ENCODE data around the gene BPIFB2.

Gene BPIFB2

DNA sequence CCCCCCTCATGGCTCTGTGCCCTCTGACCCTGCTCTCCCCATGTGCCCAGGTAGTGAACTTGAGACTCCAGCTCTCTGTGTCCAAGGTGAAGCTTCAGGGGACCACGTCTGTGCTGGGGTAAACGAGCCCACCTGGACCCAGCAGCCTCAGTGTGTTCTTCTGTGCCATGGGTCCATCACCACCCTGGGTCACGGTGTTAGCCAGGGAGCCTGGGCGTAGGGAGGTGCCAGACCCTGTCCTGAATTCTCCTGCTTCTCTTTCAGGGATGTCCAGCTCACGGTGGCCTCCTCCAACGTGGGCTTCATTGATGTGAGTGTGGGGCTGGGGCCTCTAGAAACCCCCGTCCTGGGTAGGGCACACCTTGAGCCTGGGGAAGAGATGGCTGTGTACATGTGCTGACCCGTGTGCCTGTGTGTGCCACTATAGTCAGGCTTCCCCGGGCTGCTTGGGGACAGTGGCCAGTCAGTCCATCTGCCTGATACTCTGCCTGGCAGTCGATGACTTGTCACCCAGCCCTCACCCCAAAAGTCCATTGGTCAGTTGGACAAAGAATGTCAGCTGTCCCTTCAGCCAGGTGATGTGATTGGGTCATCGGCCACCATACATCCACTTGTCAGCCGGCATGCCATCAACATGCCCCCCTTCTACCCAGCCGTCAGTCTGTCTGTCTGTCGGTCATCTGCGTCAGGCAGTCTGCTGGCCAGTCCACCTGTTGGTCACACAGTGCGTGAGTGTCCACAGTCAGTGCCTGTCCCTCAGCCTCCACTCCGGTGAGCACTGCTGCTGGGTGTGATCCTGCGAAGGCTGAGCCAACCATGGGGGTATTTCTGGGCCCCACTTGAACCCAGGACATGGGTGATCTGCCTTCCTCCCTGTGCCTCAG, 13.0 kb downstream of the BPIFB2 start:
- no peak for DNase-seq (ENCODE audit: low read depth, low spot score)

DNA sequence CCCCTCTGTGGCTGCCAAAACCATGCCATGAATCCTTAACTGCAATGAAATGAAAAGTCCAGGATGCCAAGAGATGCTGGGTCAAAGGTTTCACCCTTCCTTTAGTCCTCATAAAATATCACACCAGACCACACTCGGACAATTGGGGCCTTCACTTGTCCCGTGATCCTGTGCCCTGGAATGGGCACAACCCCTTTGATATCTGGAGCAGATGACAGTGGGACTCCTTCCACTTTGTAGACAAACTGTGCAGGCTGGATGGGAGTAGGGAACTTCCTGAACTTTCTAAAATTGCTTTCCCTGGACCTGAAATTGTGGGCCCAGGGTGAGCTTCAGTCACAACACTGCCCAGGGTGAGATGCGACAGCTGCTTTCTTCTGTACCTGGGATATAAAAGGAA, 14.4 kb downstream of the BPIFB2 start:
- no peak for DNase-seq (ENCODE audit: low read depth, low spot score)

DNA sequence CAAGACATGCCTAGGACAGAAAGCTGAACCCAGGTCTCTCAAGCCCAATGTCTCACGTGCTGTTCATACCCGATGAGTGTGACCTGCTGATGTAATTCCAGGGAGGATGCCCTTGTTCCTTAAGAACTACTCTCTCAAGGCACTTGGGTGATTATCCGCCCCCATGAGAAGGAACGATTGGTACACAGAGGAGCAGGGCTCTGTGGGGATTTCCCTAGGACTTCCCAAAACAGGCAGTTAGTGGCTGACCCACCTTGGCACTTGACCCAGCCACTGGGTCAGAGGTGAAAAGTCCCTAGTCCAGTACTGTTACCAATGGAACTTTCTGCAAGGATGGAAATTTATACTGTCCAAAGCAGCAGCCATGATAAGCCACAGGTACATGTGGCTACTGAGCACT, 14.8 kb downstream of the BPIFB2 start:
- DNase-seq (ENCODE audit: low read depth, low spot score), result no peak

DNA sequence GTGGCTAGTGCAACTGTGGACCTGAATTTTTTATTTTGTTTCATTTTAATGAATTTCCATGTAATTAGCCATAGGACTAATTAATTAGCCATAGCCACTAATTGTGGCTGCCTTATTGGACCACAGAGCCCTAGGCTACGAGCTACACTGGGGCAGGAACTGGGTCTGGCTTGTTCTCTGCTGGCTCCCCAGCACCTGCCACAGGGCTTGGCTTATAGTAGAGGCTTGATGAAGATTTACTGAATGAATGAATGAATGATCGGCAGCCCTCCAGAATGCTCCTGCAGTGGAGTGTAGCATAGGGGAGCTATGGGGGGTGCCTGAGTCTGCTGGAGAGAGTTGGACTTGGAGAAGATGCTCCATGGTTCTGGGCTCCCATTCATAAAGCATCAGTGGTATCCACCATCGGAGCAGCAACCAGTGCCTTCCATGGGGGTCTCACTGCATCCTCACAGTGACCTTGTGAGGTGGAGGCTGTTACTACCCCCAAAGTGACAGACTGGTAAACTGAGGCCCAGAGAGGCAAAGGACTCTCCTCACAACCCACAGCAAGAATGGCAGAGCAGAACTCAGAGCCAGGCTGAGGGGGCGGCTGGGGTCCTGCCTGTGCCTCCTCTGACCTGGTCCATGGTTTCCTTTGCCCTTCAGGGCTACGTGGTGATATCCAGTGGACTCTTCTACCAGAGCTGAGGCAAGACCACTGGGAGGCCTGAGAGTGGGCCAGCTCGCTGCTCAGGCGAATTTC, 15.4 kb downstream of the BPIFB2 start:
- no peak for DNase-seq (ENCODE audit: low read depth, low spot score)

DNA sequence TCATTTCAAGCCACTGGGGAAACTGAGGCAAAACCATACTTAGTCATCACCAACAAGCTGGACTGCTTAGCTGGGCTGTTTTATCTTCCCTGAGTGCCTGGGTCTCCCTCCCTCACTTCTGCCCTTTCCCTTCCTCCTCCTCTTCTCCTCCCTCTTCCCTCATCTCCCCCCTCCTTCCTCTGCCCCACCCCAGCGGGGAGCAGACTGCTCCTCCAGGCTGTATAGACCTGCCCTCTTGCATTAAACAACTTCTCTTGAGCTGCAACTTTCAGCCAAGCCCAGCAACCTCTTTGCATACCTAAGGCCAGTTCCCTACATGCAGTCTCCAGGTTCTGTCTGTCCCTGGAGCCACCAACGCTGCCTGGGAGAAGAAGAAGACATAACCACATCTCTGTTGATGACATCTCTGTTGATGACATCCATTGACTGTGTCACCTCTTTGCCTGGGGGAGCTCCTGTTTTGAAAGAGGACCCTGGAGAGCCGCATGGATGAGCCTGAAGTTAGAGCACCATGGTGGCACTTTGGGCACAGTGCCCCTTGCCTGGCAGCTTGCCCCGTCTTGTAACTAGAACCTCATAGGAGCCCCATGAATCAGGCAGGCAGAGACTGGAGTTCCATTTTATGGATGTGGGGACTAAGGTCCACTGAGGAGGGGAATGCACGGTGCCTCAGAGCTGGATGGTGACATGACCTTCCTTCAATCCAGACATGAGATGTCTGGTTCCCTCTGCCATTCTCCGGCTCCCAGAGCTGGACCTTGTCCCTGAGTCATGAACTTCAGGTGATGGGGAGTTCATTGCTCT, 16.1 kb downstream of the BPIFB2 start:
- DNase-seq (ENCODE audit: low read depth, low spot score), result no peak

DNA sequence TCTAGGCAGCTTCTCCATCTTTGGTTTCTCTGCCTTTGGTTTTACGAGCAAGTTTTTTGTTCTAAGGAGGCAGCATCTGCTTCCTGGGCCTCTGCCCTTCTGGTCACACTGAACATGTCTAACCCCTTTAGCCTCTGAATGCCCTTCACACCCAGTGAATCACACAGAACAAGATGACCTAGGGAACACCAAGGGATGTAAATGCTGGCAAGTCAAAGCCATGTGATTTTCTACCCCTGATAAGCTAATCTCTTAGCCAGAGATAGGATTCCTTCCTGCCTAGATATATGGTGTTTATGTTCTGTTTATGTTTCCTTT, 16.7 kb downstream of the BPIFB2 start:
- DNase-seq (ENCODE audit: low read depth, low spot score), result no peak

DNA sequence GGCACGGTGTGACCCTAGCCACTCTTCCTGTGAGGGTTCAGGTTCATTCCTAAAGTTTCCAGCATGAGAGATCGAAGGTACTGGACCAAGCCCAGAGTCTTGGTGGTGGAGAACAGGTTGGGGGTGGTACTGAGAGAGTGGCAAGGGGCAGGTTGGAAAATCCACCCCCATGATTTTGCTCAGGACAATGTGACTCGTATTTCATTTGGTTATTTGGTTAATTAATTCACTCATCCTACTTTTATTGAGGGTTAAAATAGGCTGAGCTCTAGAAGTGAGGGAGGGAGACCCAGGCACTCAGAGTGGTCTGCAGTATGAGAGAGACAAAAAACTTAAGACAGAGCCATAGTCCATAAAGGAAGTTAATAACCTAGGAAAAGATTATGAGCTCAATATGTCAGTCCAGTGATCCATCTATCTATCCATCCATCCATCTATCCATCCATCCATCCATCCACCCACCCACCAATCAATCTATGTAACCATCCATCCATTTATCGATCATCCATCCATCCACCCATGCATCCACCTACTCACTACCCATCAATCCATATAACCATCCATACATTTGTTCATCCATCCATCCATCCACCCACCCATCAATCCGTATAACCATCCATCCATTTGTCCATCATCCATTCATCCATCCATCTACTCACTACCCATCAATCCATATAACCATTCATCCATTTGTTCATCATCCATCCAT, 17.3 kb downstream of the BPIFB2 start:
- no peak for DNase-seq (ENCODE audit: low read depth, low spot score)

GRCh38 chr20:33025318-33025876, 17.9 kb downstream of the BPIFB2 start:
- no peak for DNase-seq (ENCODE audit: low read depth, low spot score)

DNA sequence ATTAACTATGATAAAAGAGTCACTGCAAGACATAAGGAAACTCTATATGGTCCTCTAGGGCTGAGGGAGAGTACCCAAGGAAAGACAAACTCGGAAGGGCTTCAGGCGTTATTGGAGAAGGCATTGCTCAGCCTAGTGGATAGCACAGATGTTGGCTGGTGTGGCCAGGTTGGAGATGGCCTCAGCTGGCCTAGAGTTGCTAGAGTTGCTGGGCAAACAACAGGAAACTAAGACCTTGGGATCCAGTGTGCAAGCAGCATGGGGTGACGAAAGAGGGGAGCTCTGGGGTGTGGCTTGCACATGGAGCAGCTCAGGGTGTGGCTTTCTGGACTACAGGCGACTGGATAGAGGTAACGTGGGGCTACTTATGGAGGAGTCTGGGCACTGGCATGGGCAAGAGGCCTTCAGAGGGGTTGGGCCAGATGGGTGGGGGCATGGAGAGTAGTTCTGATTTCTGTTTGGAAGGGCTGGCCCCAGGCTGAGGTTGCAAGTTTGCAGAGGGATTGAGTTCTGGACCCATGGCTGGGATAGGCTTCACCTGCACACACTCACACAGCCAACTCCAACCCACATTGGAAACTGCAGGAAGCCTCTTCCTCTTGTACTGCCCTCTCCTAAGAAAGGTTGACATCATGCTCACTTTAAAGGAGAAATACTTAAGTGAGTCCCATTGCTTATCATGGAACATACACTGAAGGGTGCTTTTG, 18.7 kb downstream of the BPIFB2 start:
- DNase-seq (ENCODE audit: low read depth, low spot score), result no peak

DNA sequence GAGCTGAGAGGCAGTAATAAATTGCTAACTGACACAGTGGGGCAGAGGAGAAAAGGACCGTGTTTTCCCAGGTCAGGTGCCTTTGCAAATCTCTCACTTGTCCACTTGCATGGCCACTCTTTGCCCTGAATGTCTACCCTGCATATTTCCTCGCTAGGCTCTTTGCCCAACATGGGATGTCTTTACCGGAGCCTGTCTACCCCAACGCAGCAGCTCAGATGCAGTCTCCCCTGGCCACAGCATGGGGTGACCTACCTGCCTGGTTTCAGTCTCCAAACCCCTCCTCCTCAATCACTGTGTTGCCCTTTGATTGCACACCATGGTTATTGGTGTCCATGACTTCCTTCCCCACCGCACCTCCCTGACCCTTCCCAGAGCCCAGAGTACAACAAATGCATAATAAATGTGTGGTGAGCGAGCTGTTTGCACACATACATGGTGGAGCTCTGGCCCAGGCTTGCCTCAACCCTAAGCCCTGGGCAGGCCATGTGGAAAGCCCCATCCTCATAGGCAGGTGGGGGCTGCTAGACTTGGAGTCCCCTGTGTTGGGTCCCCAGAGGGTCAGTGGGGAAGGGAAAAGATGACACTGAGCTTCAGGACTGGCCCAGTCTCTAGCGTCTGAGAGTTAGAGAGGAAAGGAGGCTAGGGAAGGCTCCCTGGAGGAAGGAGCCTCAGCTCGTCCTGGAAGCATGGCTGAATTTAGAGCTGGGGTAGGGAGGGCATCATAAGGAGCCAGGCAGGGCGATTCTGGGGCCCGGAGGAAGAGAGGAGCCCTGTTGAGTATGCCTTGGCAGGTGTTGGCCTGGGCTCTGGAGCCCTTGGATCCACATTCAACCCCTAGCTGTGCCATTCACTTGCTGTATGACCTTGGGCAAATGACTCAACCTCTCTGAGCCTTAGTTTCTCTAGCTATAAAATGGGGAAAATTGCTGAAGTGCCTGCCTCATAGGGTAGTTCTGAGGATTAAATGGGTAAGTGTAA, 19.6 kb downstream of the BPIFB2 start:
- DNase-seq (ENCODE audit: low read depth, low spot score), result no peak

- no peak for DNase-seq (ENCODE audit: low read depth, low spot score)
Measured at GRCh38 chr20:33027769-33028751, 20.6 kb downstream of the BPIFB2 start.

DNA sequence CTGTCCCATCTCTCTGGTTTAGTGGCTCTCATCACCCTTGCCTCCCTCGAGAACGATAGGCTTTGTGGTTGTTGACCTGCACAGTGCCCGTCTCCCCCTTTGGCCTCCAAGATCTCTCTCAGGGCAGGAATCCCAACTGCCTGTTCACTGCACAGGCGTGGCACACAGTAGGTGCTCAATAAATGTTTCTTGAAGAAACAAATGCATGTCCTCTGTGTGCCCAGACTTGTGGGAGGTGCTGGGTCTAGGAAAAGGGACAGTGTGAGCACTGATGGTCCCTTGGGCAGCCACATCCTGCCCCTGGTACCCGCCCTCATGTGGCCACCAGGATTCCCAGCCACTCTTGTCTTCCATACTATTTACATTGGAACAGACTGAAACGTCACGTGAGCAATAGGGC, 21.4 kb downstream of the BPIFB2 start:
- no peak for DNase-seq (ENCODE audit: low read depth, low spot score)

- DNase-seq (ENCODE audit: low read depth, low spot score), result no peak
Measured at GRCh38 chr20:33030076-33030475, 22.6 kb downstream of the BPIFB2 start.

DNA sequence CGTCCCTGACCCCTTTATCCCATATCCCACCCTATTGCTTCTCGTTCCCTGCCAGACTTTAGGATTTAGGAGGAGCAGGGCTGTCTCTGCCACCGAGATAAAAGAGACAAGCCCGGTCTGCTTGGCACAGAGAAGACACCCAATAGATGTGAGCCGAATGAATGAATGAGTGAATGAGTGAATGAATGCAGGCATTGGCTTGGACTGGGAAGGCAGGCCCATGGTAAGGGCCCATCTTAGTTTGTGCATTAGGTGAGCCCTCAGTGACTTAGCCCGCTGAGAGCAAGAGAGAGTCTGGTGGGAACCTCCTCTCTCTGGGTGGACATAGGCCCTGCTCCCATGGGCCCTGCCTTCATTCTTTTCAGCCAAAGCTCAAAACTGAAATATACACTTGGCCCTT, 23.1 kb downstream of the BPIFB2 start:
- DNase-seq (ENCODE audit: low read depth, low spot score), result no peak

GRCh38 chr20:33031531-33031930, 24.0 kb downstream of the BPIFB2 start, which contains the start of gene BPIFB6:
Gene BPIFB6 (plus strand): TSS chr20:33031648. CDS start chr20:33031648, 0 bp downstream.
- DNase-seq (ENCODE audit: low read depth, low spot score), result no peak

- DNase-seq (ENCODE audit: low read depth, low spot score), result no peak
Measured at GRCh38 chr20:33032555-33032954, 25.1 kb downstream of the BPIFB2 start.

DNA sequence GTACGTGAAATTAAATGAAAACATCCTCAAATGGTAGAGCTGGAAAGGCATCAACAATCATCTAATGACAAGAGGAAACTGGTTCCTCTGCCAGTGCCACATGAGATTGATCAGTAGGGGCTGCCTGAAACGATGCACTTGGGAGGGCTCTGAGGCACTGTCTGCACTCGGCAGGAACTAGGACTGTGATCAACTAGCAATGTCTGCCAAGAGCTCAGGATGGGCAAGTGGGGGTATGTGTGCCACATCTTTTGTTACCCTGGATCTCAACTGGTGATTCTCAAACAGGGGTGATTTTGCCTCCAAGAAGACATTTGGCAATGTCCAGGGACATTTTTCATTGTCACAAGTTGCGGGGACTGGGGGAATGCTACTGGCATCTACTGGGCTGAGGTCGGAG, 25.9 kb downstream of the BPIFB2 start:
- no peak for DNase-seq (ENCODE audit: low read depth, low spot score)

DNA sequence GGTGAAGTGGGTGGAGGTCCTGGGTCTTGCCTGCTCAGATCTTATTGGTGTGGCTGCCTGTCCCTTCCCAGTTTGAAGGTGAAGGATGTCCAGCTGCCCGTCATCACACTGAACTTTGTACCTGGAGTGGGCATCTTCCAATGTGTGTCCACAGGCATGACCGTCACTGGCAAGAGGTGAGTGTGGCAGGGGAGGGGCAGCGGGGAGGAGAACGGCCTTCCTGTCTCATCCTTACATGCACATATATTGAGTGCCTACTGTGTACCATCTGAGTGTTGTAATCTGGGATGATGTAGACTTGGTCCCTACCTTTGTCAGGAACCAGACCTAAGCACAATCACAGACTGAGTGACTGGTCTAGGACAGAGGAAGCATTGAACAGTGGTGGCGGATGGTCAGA, 26.6 kb downstream of the BPIFB2 start:
- no peak for DNase-seq (ENCODE audit: low read depth, low spot score)
